Natural killer cell (primary cell): ENCODE results near the gene SSU72. TPM values are rescaled to one million over a fixed set of nuclear protein-coding genes. Genes with fewer than 3 reads are reported as not detected.

ENCODE experiments used
- ATAC-seq, 3 donors: fragments of 150-1000 bp in 2 of 3; fragments of 200-7000 bp in 1 of 3; cut with Tn5 transposase; 1 replicate in 1 of 3; 2 replicates in 2 of 3; pipeline ENCODE4 v1.10.0; 2021; ENCODE audit warnings: mild to moderate bottlenecking in 2 of 3, moderate library complexity in 2 of 3
- DNase-seq, 2 donors: peaks; one replicate each; pipeline versions ENCODE4 v3.0.0 to v3.0.0-alpha.2; 2013 to 2021; ENCODE audit warnings: mixed read lengths in 1 of 2
- H3K27ac ChIP-seq: one replicate; pipeline ENCODE4 v1.5.1; 2013; ENCODE audit warnings: mild to moderate bottlenecking, low read length
- H3K27me3 ChIP-seq: one replicate; pipeline ENCODE4 v1.6.1; 2013; ENCODE audit warnings: low read length; ENCODE audit not compliant: control insufficient read depth, insufficient read depth
- H3K36me3 ChIP-seq: one replicate; pipeline ENCODE4 v1.6.1; 2013; ENCODE audit warnings: low read length; ENCODE audit not compliant: control insufficient read depth, insufficient read depth
- H3K4me1 ChIP-seq: one replicate; pipeline ENCODE4 v1.6.1; 2013; ENCODE audit warnings: low read length; ENCODE audit not compliant: control insufficient read depth, insufficient read depth
- H3K4me3 ChIP-seq: one replicate; pipeline ENCODE4 v1.5.1; 2013; ENCODE audit warnings: low read length
- H3K9me3 ChIP-seq: one replicate; pipeline ENCODE4 v1.6.1; 2013; ENCODE audit warnings: low read length; ENCODE audit not compliant: control insufficient read depth, insufficient read depth
- H3K27ac Mint-ChIP-seq, 2 donors: one replicate each; pipeline ENCODE4 v1.8.0; 2022; ENCODE audit warnings: mild to moderate bottlenecking in 2 of 2, mixed read lengths in 2 of 2, moderate library complexity in 1 of 2
- H3K27me3 Mint-ChIP-seq, 2 donors: one replicate each; pipeline ENCODE4 v1.8.0; 2022; ENCODE audit warnings: low read depth in 2 of 2, mixed read lengths in 2 of 2
- H3K36me3 Mint-ChIP-seq: one replicate; pipeline ENCODE4 v1.8.0; 2022; ENCODE audit warnings: mixed read lengths
- H3K4me1 Mint-ChIP-seq, 2 donors: one replicate each; pipeline ENCODE4 v1.8.0; 2022; ENCODE audit warnings: mixed read lengths in 2 of 2
- H3K4me3 Mint-ChIP-seq: one replicate; pipeline ENCODE4 v1.8.0; 2022; ENCODE audit warnings: mild to moderate bottlenecking, moderate library complexity, mixed read lengths
- H3K9me3 Mint-ChIP-seq, 2 donors: one replicate each; pipeline ENCODE4 v1.8.0; 2022; ENCODE audit warnings: mixed read lengths in 2 of 2
- CTCF ChIP-seq: fragments of 200-600 bp; IDR thresholded peaks from one replicate; pipeline ENCODE4 v1.8.0; 2022; ENCODE audit warnings: antibody characterized with exemption
- WGBS: methylation state at CpG from one replicate; pipeline ENCODE4 v1.1.7; 2013; ENCODE audit warnings: missing lambda C conversion rate; ENCODE audit not compliant: insufficient coverage; 5-methylcytosine and 5-hydroxymethylcytosine counted together
- intact Hi-C: fragments of 100-400 bp; cut with micrococcal nuclease; formaldehyde crosslinking; loops from one replicate; pipeline ENCODE4 v1.14.2; 2022
- total RNA-seq, 4 donors: library from RNA; stranded (reverse); fragments of 120-200 nt in 1 of 4; gene quantifications; one replicate each; pipeline versions ENCODE4 v1.2.3 to v1.2.4, GENCODE V29; 2013 to 2022

The SSU72 gene
- total RNA-seq, 3 donors from 2014 or later (not counting 1 experiment from before 2014, with no cell fraction given), result 87.5 to 107 (median 93.9) TPM

- Mint-ChIP-seq H3K4me1 (peaks cover 14 to 17% of the 10 kb centered on the region in 2 donors), H3K36me3 (no peaks in the 10 kb centered on the region), H3K4me3 (no peak overlapping the region), H3K27me3 (no peaks in the 10 kb centered on the region), H3K27ac (no peak overlapping the region), H3K9me3 (no peaks in the 10 kb centered on the region)
- 94% methylated on average over 16 of the region's 16 CpGs for WGBS
- Histone ChIP-seq H3K36me3 (no peaks in the 10 kb centered on the region), H3K27ac (no peak overlapping the region), H3K27me3 (no peaks in the 10 kb centered on the region), H3K4me1 (peaks cover 34% of the 10 kb centered on the region), H3K4me3 (no peak overlapping the region), H3K9me3 (no peaks in the 10 kb centered on the region)
- intact Hi-C loops, result no loop called here
- ATAC-seq, result no peak
- no peak for TF ChIP-seq CTCF
- DNase-seq, result no peak
Measured at GRCh38 chr1:1620433-1621139, 45.9 kb upstream of the SSU72 start.

- WGBS, result 95% methylated on average over 14 of the region's 14 CpGs
- DNase-seq (no peak), ATAC-seq (no peak)
- no peaks in the 10 kb centered on the region for H3K36me3 ChIP-seq
- H3K4me1 ChIP-seq, result peaks cover 28% of the 10 kb centered on the region
- no peak for TF ChIP-seq CTCF
- H3K4me3 ChIP-seq, result no peak overlapping the region
- intact Hi-C loops, result loop anchor here (10.0 kb wide), 1 partner anchor 55 kb away; no protein-coding TSS in a partner anchor
- Mint-ChIP-seq H3K27me3 (no peaks in the 10 kb centered on the region), H3K9me3 (no peaks in the 10 kb centered on the region), H3K27ac (no peak overlapping the region), H3K36me3 (no peaks in the 10 kb centered on the region), H3K4me3 (no peak overlapping the region), H3K4me1 (peaks cover 15 to 16% of the 10 kb centered on the region in 2 donors)
- no peaks in the 10 kb centered on the region for H3K9me3 ChIP-seq
- no peak overlapping the region for H3K27ac ChIP-seq
- no peaks in the 10 kb centered on the region for H3K27me3 ChIP-seq
Measured at GRCh38 chr1:1619917-1620361, 45.3 kb upstream of the SSU72 start.

- H3K9me3 ChIP-seq, result no peaks in the 10 kb centered on the region
- H3K36me3 Mint-ChIP-seq, result no peaks in the 10 kb centered on the region
- no peaks in the 10 kb centered on the region for H3K9me3 Mint-ChIP-seq
- H3K27me3 ChIP-seq, result no peaks in the 10 kb centered on the region
- H3K4me1 Mint-ChIP-seq, result peaks cover 25 to 28% of the 10 kb centered on the region in 2 donors
- TF ChIP-seq CTCF, result no peak
- no peak overlapping the region for H3K27ac ChIP-seq
- H3K4me3 ChIP-seq, result no peak overlapping the region
- no peak overlapping the region for H3K4me3 Mint-ChIP-seq
- intact Hi-C loops, result loop anchor here (10.0 kb wide), 1 partner anchor 56 kb away; no protein-coding TSS in a partner anchor
- DNase-seq (no peak), ATAC-seq (no peak)
- H3K27me3 Mint-ChIP-seq, result no peaks in the 10 kb centered on the region
- H3K4me1 ChIP-seq, result peaks cover 29% of the 10 kb centered on the region
- 93% methylated on average over 9 of the region's 9 CpGs for WGBS
- H3K27ac Mint-ChIP-seq, result no peak overlapping the region
- H3K36me3 ChIP-seq, result no peaks in the 10 kb centered on the region
Measured at GRCh38 chr1:1618396-1619068, 43.9 kb upstream of the SSU72 start.
